HG03060 (cell line): ENCODE data around the gene RTN4RL2.

Experiments
- ATAC-seq: cut with Tn5 transposase; IDR thresholded peaks from one replicate; pipeline ENCODE4 v1.9.1; 2021; ENCODE audit warnings: low read depth, moderate number of reproducible peaks; ENCODE audit not compliant: unreplicated experiment

Gene RTN4RL2

DNA sequence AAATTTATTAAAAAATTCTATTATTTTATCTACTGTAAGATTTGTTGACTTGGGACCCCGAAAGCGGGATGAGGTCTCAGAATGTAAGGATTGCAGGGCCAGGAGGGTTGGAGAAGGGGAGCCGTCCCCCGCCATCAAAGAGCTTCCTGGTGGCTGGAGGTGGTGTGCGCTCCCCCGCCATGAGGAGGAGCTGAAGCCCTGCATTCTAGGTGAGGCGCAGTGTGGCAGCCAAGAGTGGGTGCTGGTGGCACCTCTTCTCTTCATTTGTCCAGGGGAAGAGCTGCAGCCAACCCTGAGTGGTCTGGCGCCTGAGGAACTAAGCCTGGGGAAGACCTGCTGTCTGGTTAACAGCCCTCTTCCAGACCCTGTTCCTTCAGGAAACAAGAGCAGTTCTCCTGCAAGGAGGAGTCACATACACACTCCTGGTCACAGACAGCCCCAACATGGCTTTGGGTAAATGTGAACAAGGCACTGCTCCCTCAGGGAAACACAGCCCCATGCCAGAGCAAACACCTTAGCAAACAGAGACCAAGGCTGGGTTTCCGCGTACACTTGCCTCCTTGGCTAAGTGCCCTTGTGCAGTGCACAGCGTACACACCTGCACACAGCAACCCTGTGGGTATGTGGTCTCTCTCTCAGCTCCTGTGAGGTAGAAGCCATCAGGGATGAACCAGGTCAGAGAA is 17.3 kb downstream of the RTN4RL2 start:
- no peak for ATAC-seq

DNA sequence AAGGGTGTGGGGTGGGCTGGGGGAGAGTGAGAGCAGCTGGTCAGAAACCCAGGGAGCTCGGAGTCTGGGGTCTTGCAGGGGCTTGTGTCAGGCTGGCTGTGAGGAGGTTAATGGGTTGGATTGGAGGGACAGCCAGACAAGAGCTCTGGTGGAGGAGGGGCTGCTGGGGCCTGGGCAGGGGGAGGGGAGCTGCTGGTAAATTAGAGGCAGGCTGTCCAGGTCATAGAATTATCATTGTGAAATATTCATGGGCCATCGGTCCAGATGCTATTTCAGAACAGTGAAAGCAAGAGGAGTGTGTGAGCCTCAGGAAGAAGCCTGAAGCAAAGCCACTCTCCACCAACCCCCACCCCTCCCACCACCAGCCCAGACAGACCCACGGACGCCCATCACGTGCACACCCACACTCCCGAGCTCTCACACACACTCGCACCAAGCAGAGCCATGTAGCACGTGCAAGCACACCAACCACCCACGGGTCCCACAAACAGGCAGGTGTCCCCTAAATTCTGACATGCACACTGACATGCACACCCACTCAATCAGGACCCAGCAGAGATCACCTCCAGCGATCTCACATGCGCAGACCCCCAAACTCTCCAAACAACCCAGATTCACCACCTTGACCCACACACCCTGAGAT is 18.8 kb downstream of the RTN4RL2 start:
- no peak for ATAC-seq

DNA sequence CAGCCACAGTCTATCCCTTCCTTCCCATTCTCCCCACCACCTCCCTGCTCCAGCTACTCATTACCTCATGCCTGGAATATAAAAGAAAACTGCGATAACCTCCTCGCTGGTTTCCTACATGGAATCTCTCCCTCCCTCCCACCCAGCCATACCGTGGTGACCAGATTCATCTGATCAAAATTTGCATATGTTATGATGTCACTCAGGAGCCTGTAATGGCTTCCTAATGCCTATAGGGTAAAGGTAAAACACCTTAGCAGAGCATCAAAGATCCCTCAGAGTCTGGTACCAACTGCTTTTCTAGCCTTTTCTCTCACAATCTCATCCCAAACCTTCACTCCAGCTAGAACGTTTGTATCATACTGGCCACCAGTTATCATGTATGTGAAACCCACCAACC is 19.6 kb downstream of the RTN4RL2 start:
- no peak for ATAC-seq

DNA sequence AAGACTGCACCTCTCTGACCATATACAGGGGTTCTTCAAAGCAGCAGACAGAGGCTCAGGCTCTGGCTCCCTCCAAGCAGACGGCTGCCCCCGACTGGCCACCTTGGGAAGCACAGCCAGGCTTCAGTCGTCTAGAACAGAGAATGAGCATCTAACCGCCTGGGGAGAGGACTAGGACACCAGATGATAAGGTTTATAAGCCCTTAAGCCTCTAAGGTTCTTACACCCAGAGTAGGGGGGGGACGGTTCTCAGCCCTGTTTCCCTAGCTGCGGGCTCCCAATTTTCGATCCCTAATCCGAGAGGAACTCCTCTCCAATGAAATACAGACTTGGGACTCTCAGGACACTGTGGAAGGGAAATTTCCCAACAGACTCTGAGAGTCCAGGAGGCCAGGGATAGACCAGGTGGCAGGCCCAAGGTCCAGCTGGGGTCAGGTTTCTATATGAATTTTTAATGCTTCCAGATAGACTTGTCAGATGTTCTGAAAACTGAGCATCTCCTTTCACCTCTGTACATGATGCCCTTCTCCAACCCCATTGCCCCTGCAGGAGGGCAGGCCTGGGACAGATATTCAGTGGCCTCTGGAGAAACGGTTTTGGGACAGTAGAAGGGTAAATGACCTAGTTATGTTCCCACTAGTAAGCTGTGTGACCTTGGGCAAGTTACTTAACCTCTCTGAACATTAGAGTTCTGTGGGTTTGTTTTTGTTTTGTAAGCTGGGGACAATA is 20.2 kb downstream of the RTN4RL2 start:
- no peak for ATAC-seq

DNA sequence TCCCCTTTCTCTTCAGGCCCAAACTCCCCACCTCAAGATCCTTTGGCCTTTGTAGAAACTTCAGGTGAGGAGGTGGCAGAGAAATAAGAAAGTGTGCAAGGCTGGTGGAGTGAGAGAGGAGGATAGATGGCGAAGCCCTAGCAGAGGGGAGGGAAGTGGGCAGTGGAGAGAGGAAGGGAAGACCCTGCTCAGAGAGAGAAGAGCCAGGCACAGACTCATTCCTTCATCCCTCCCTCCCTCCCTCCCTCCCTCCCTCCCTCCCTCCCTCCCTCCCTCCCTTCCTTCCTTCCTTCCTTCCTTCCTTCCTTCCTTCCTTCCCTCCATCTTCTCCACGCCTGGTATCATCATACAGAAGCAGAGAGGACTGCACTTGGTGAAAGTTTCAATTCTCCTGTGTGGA is 21.0 kb downstream of the RTN4RL2 start:
- ATAC-seq: no peak

DNA sequence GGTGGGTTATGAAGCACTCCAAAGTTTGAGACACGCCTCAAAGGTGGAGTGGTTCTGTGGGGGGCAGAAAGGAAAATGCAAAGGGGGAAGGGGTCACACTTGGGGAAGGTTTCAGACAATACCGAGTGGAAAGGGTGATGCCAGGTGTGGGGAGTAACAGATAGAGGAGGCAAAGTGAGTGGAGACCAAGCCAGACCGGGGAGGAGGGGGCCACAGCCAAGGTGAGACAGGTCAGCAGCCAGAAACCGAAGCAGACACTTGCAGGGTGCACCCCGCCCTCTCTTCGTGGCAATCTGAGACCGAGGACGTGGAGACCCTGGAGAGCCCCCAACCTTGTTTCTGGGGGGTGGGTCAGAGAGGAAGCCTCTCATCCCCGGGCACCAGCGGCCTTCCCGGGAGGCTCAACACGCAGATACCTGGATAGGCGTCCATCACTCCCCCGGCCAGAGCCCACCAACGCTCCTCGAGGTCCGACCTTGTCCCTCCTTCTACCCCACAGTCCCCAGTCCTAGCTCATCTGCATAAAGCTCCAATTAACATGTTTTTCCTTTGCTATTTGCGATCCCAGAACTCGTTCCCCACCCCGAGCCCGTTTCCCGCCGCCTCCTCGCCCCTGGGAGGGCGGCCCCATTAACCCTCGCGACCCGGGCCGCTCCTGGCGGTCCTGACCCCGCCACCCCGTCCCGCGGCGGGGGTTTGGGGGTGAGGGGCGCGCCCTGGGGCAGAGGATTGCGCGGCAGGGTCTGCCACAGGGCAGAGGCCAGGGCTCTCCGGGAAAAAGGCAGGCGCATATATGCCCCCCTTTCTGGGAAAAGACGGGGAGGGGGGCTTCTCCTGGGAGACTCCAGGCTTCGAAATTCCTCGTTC is 21.8 kb downstream of the RTN4RL2 start:
- no peak for ATAC-seq

DNA sequence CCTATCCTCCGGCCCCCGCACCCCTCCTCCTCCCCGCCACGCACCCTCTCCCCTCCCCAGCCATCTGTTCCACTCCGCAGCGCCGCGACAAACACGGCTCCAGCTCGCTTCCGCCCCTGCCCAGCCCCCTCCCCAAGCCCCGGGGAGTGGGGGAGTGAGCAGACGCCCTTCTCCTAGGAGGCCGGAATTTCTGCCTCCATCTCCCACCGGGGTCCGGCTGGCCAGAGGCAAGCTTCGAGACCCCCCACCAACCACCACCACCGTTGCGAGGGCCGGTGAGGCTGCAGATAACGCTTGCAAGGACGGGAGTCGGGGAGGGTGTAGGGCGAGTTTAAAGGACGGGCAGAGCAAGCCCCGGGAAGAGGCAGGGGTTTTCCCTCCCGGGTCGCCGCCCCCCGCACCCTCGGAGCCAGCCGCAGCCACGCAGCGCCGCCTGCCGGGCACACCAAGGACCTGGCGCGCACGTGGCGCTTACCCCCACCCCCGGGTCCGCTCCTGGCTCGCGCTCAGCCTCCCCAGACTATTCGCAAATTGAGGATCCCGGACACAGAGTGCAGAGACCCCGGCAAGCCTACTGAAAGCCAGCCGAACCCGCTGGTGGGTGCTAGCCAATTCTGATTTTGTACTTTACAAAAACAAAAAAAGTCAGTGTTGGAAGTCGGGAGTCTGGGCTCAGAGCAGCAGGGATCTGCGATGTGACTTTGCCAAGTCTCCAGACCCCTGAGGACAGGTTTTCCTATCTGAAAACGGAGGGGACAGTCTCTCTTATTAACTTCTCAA is 22.6 kb downstream of the RTN4RL2 start:
- ATAC-seq: no peak

DNA sequence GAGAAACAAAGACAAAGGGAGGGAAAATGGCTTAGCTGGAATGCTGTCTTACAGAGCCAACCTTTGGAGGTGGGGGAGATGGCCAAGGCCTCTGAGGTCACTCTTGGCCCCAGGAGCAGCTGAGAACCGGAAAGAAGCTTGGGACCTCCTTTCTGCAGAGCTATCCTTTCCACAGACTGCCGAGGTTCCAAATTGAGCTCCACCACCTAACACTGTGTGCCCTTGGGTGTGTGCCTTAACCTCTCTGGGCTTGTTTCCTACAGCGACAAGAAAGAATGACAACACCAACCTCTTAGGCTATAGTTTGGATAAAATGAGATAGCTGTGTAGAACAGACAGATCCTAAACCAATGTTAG is 23.2 kb downstream of the RTN4RL2 start:
- no peak for ATAC-seq

DNA sequence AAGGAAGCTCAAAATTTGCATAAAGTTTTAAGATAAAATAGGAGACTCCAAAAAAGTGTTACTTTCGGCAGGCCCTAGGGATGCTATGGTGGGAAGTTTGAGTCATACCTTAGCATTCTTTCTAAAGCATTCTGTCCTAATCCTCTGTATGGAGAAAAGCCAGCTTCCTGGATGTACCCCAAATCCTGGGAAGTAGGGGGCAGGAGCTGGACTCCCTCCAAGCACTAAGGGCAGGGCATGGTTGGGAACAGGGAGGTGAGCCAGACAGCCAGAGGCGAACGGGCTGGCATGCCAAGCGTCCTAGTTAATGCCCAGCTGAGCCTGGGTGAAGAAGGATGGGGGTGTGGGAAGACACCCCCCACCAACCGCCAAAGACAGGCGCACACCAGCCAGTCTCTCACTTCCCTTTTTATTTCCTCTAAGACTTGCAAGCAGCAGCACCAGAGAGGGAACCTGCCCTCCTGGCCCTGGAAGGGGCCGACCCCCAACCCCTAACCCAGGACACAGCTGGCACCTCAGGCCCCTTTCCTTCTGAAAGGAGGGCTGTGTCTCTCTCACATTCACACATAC is 23.9 kb downstream of the RTN4RL2 start:
- peak; percentile 61 for ATAC-seq

DNA sequence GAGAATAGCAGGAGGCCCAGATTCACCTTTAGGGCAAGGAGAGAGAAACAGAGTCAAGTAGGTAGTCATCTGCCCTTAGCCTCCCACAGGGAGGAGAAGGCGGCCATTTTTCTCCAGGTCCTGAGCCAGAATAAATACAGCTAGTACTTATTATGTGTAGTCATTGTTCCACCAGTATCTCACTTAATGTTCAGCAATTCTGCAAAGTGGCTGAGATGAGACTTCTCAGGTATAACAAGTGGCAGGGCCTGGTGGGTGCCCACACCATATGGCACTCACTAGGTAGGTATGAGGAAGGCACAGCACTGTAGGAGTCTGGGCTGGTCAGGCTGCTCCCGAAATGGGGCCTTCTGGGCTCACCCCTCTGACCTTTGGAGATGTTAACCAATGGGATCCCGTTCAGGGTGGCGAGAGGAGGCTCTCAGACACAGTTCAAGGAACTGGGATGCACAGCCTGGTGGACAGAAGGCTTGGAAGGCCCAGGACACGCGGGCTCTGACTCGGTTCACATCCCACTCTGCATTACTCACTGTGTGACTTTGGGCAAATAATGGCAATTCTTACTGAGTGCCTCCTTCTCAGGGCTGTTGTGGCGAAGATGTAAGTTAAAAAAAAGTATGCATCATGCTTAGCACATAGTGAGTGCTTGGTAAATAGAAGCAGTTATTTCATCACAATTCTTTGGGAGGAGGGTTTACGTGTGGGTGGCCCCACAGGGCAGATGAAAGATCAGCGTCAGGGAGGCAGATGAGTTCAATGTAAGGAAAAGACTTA is 25.1 kb downstream of the RTN4RL2 start:
- ATAC-seq: no peak

DNA sequence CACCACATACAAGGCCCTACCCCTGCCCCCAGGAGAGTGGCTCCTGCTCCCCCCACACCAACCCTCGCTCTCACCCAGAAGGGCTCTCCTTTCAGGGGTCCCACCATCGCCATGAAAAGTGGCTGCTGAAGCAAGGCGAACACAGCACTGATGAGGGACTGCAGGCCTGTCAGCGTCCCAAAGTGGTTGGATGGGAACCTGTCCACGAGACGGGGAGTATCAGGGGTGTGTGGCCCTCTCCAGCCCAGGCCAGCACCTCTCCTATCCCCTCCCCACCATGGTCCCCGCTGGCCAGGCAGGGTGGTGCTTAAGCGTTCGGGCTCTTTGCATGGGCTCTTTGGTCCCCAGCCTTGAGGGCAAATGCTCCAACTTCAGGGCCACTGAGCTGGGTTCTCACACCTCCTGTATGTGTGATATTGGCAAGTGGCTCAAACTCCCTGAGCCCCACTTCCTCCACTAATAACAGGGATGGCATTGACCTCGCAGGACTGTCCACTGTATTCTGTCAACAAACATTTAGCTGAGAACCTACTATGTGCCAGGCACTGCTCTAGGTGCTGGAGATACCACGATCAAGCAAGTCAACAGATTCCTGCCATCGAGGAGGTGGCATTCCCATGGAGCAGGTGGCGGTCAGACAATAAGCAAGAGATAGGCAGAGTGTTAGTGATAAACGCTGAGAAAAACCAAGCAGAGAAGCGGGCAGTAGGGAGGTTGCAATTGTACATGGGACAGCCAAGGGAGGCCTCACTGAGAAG is 26.9 kb downstream of the RTN4RL2 start:
- ATAC-seq: no peak

DNA sequence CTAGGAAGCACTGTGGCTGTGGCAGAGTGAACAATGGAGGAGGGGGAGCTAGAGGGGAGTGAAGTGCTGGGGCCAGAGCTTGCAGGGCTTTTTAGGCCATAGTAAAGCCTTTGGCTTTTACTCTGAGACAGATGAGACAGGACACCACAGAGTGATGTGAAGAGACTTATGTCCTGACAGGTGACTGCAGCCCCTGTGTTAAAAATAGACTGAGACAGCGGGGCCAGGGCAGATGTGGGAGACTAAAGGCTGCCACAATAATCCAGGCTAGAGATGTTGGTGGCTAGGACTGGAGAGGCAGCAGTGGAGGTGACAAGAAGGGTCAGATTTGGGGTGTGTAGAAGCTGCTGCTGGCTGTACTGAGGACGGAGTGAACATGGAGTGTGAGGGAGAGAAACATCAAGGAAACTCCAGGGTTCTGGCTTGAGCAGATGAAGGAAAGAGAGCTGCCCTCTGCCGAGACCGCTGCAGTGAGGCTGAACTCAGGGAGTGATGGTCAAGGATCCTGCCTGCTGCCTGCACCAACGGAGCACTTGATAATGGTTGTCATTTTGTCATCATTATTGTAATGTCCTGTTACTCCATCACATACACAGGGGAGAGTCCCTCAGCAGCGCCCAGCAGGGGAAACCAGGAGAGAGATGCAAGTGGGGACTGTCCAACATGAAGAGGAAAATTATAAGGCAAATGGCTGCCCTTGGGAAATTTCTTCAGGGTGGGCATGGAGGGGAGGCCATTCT is 27.8 kb downstream of the RTN4RL2 start:
- ATAC-seq: no peak

DNA sequence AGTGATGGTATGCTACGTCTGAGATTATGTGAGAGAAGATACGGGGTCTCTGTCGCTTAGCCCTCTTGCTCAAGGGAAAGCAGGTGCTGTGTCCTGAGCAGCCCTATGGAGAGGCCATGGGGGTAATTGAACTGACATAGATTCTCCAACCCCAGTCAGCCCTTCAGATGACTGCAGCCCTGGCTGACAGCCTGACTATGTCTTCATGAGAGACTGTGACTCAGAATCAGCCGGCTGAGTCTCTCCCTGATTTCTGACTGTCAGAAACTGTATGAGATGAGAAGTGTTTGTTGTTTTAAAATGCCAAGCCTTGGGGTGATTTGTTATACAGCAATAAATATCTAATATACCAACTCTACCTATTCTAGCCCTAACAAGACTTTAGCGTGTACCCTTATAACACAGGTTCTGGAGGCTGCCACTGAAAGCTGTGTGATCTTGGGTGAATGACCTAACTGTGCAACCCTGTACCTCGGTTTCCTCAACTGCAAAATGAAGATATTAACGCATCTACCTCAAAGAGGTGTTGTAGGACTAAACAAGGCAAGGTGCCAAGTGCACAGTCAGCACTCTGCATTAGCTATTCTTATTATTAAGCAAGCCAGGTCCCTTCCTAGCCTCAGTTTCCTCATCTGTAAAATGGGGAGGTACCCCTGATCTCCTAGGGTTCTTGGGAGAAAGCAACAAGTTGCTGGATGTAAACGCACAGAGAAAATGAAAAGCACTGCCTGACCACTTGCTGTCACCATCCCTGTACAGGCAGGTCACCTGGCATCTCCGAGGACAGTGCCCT is 30.3 kb downstream of the RTN4RL2 start:
- ATAC-seq: no peak

DNA sequence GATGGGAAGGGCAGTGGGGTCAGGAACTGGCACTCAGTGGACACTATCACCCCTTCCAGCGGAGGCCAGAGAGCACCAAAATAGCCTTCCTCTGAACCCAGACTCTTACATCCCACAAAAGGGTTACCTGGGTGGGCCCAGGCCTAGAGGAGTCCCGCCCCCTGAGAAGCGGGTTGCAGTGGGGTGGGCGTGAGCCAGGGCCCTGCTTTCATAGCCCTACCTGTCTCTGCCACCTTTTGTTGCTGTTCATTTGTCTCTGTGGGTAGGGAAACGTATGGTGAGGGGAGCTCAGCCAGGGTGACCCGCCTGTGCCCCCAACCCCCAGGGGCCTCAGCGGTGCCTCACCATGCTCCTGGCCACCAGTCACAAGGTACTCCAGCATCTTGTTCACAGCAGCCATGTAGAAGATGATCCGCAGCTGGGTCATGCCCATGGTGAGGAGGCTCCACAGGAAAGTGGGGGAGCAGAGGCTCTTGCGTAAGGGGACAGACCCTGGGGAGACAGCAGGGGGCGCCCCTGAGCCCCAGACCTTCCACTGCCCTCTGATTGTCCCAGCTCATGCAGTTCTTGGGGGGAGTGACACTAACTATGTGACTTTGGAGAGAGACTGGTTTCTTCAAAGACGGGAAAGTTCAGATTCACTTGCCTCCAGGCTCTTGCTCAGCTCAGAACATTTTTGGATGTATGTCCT is 31.2 kb downstream of the RTN4RL2 start:
- ATAC-seq: no peak

DNA sequence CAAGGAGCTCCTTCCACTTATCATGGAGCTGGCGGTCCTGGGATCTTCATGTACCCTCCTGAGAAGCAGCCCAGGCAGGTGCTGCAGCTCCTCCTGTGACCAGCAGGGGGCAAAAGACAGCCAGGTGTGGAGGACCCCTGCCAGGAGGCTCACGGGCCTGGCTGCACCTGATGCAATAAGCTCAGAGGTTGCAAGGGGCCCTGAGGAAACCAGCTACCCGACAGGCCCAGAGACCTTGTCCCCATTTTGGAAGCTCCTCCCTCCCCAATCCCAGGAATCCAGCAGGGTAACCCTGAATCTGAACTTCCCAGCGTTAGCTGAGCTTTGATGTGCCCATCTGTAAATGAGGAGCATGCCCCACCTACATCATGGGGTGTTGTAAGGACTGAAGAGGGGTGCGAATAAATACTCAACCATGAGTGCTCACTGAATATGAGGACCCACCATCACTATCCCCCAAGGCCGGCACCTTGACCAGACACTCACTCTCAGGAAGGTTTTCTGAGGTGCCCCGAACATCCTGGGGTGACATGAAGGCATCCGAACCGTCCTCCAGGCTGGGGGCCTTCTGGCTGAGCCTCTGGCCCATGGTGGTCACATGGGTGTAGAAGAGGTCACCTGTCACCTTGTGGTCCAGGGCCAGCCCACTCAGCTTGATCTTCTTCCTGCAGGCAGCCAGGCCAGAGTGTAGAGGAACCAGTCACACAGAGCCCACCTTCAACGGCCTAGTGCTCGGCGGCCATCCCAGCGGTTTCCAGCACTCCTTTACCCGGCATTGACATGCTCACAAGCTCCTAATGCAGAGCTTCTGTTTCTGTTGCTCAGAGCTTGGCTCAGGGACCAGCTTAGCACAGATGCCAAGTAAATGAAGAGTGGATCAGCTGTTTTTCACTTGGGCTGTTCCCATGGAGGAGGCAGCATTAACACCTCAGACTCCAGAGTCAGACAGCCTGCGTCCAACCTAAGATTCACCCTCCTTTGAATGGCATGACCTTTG is 33.5 kb downstream of the RTN4RL2 start:
- no peak for ATAC-seq
